H1 (cell line): ENCODE data around the gene ENTREP3. TPM values are rescaled to one million over a fixed set of nuclear protein-coding genes. Genes with fewer than 3 reads are reported as not detected.
A peak's percentile ranks its signal among the peaks of the same experiment; 100 is the strongest.

Experiments
- CTCF ChIA-PET: fragments of 300-600 bp; sonication (Branson Sonifier 250); formaldehyde crosslinking; loops from one replicate; lab custom pipeline; 2021; ENCODE audit not compliant: partially characterized antibody; lab: Charles Lee
- POLR2A ChIA-PET: fragments of 300-600 bp; sonication (Branson Sonifier 250); formaldehyde crosslinking; loops from one replicate; lab custom pipeline; 2021; ENCODE audit warnings: inconsistent platforms; ENCODE audit not compliant: partially characterized antibody; lab: Charles Lee
- DNase-seq, 2 experiments: peaks; one replicate each; pipeline versions ENCODE4 v3.0.0 to v3.0.0-alpha.2; 2010 to 2022; ENCODE audit warnings: low spot score in 2 of 2, low read depth in 1 of 2, mixed read lengths in 1 of 2
- FAIRE-seq: peaks from 2 replicates; lab custom pipeline; 2011; peaks lifted over from hg19 to GRCh38; lab: Jason Lieb, UNC
- H2AFZ ChIP-seq: 2 replicates; pipeline ENCODE4 v1.8.1; 2012; ENCODE audit warnings: low read length, inconsistent platforms
- H2AK5ac ChIP-seq: 2 replicates; pipeline ENCODE4 v1.6.1; 2013; ENCODE audit warnings: low read depth, low read length
- H2BK120ac ChIP-seq: replicated peaks from 2 replicates; pipeline ENCODE3; 2013; ENCODE audit warnings: low read depth, low read length, inconsistent platforms
- H2BK12ac ChIP-seq: 2 replicates; pipeline ENCODE4 v1.6.1; 2013; ENCODE audit warnings: low read depth, low read length
- H2BK15ac ChIP-seq: 2 replicates; pipeline ENCODE4 v1.6.1; 2013; ENCODE audit warnings: low read length
- H2BK20ac ChIP-seq: 2 replicates; pipeline ENCODE4 v1.6.1; 2013; ENCODE audit warnings: low read length
- H2BK5ac ChIP-seq: 2 replicates; pipeline ENCODE4 v1.6.1; 2013; ENCODE audit warnings: low read depth, low read length
- H3K14ac ChIP-seq: 2 replicates; pipeline ENCODE4 v1.6.1; 2013; ENCODE audit warnings: inconsistent platforms; ENCODE audit not compliant: insufficient read length
- H3K18ac ChIP-seq: 2 replicates; pipeline ENCODE4 v1.6.1; 2013; ENCODE audit warnings: low read length; ENCODE audit errors: extremely low read depth
- H3K23ac ChIP-seq: 2 replicates; pipeline ENCODE4 v1.6.1; 2013; ENCODE audit warnings: inconsistent platforms; ENCODE audit not compliant: insufficient read length
- H3K23me2 ChIP-seq: 2 replicates; pipeline ENCODE4 v1.6.1; 2013; ENCODE audit warnings: low read depth, low read length
- H3K27ac ChIP-seq: 2 replicates; pipeline ENCODE4 v1.6.1; 2011; ENCODE audit warnings: low read depth, low read length, inconsistent platforms
- H3K27me3 ChIP-seq, 4 experiments: replicated peaks in 1 of 4; 1 replicate in 1 of 4; 2 replicates in 3 of 4; pipeline versions ENCODE4 v1.6.1 to v1.8.1; 2011 to 2013; ENCODE audit warnings: low read length in 3 of 4, mild to moderate bottlenecking in 3 of 4, inconsistent platforms in 2 of 4, mixed read lengths in 2 of 4, moderate library complexity in 1 of 4; ENCODE audit not compliant: control insufficient read depth in 3 of 4, insufficient read depth in 3 of 4; ENCODE audit errors: extremely low read depth in 1 of 4
- H3K36me3 ChIP-seq, 4 experiments: 2 replicates each; pipeline versions ENCODE4 v1.6.1 to v1.8.1; 2011 to 2013; ENCODE audit warnings: mild to moderate bottlenecking in 4 of 4, low read length in 3 of 4, moderate library complexity in 2 of 4, control low read depth in 1 of 4, inconsistent platforms in 1 of 4; ENCODE audit not compliant: insufficient read depth in 4 of 4, control insufficient read depth in 2 of 4
- H3K4ac ChIP-seq: replicated peaks from 2 replicates; pipeline ENCODE3; 2013; ENCODE audit warnings: low read length, low read depth, mixed read lengths, inconsistent platforms; ENCODE audit not compliant: insufficient read length
- H3K4me1 ChIP-seq, 4 experiments: replicated peaks in 1 of 4; 1 replicate in 1 of 4; 2 replicates in 3 of 4; pipeline versions ENCODE4 v1.6.1 to v1.8.1; 2011 to 2013; ENCODE audit warnings: low read length in 3 of 4, inconsistent platforms in 2 of 4, mixed read lengths in 1 of 4; ENCODE audit not compliant: insufficient read depth in 4 of 4, control insufficient read depth in 3 of 4
- H3K4me2 ChIP-seq, 2 experiments: 2 replicates each; pipeline versions ENCODE4 v1.6.1 to v1.8.1; 2011 to 2013; ENCODE audit warnings: low read depth in 2 of 2, low read length in 2 of 2, control low read depth in 1 of 2, inconsistent platforms in 1 of 2, mild to moderate bottlenecking in 1 of 2; ENCODE audit not compliant: insufficient read depth in 1 of 2
- H3K4me3 ChIP-seq, 4 experiments: fragments of 200-600, 300-600 bp in 1 of 4; sonication (generic), shearing (Covaris generic), sonication (Bioruptor Twin) in 1 of 4; 2 replicates each; pipeline versions ENCODE4 v1.5.1 to v1.8.1; 2011 to 2016; ENCODE audit warnings: low read length in 4 of 4, low read depth in 3 of 4, control low read depth in 2 of 4, inconsistent platforms in 2 of 4, mild to moderate bottlenecking in 2 of 4, mixed read lengths in 1 of 4, moderate library complexity in 1 of 4; ENCODE audit not compliant: insufficient read depth in 2 of 4; ENCODE audit errors: extremely low read depth in 1 of 4
- H3K56ac ChIP-seq: replicated peaks from 2 replicates; pipeline ENCODE3; 2013; ENCODE audit warnings: low read depth, mild to moderate bottlenecking, mixed read lengths, low read length, inconsistent platforms; ENCODE audit not compliant: insufficient read length
- H3K79me1 ChIP-seq: 2 replicates; pipeline ENCODE4 v1.6.1; 2013; ENCODE audit warnings: low read depth, low read length, control low read depth
- H3K79me2 ChIP-seq, 2 experiments: 2 replicates each; pipeline versions ENCODE4 v1.6.1 to v1.8.1; 2012 to 2013; ENCODE audit warnings: low read length in 2 of 2, mild to moderate bottlenecking in 2 of 2, inconsistent platforms in 1 of 2; ENCODE audit not compliant: insufficient read depth in 2 of 2, control insufficient read depth in 1 of 2
- H3K9ac ChIP-seq, 4 experiments: replicated peaks in 1 of 4; 1 replicate in 1 of 4; 2 replicates in 3 of 4; pipeline versions ENCODE4 v1.6.1 to v1.8.1; 2011 to 2013; ENCODE audit warnings: low read depth in 3 of 4, low read length in 3 of 4, control low read depth in 2 of 4, mild to moderate bottlenecking in 2 of 4, moderate library complexity in 2 of 4, inconsistent platforms in 1 of 4; ENCODE audit errors: extremely low read depth in 1 of 4
- H3K9me3 ChIP-seq, 2 experiments: 2 replicates each; pipeline versions ENCODE4 v1.6.1 to v1.8.1; 2012 to 2013; ENCODE audit warnings: mild to moderate bottlenecking in 2 of 2, moderate library complexity in 2 of 2, control low read depth in 1 of 2, inconsistent platforms in 1 of 2, low read depth in 1 of 2, low read length in 1 of 2, mixed read lengths in 1 of 2; ENCODE audit not compliant: insufficient read depth in 2 of 2
- H4K20me1 ChIP-seq, 2 experiments: replicated peaks in 1 of 2; 2 replicates each; pipeline versions ENCODE3 to v1.8.1; 2011 to 2013; ENCODE audit warnings: inconsistent platforms in 2 of 2, low read length in 2 of 2, mild to moderate bottlenecking in 1 of 2; ENCODE audit not compliant: insufficient read depth in 2 of 2, control insufficient read depth in 1 of 2
- H4K5ac ChIP-seq: 2 replicates; pipeline ENCODE4 v1.6.1; 2013; ENCODE audit warnings: low read length, low read depth, mixed read lengths, inconsistent platforms; ENCODE audit not compliant: insufficient read length
- H4K8ac ChIP-seq: 2 replicates; pipeline ENCODE4 v1.8.0; 2013; ENCODE audit warnings: mild to moderate bottlenecking, moderate library complexity, low read length, inconsistent platforms; ENCODE audit not compliant: insufficient read depth; ENCODE audit errors: extremely low read depth
- H4K91ac ChIP-seq: replicated peaks from 2 replicates; pipeline ENCODE3; 2013; ENCODE audit warnings: low read length, mixed read lengths, inconsistent platforms; ENCODE audit not compliant: insufficient read length
- CBX5 ChIP-seq: fragments of 300-800, 300-1000 bp; sonication (generic); IDR thresholded peaks from 2 replicates; pipeline ENCODE4 v1.7.1; 2016; ENCODE audit warnings: antibody characterized with exemption, low read length, low read depth
- JUND ChIP-seq: IDR thresholded peaks from 2 replicates; pipeline ENCODE4 v1.6.1; 2011; ENCODE audit warnings: mild to moderate bottlenecking, improper control_type of control experiment, low read length
- POLR2A ChIP-seq, 2 experiments: IDR thresholded peaks; 1 replicate in 1 of 2; 2 replicates in 1 of 2; pipeline ENCODE4 v1.6.1; 2011; ENCODE audit warnings: low read depth in 2 of 2, low read length in 2 of 2, mild to moderate bottlenecking in 2 of 2; ENCODE audit errors: control extremely low read depth in 1 of 2
- POLR2AphosphoS5 ChIP-seq: IDR thresholded peaks from 2 replicates; pipeline ENCODE4 v1.6.1; 2011; ENCODE audit warnings: low read depth, low read length
- RFX5 ChIP-seq: IDR thresholded peaks from 2 replicates; pipeline ENCODE4 v1.6.1; 2011; ENCODE audit warnings: low read depth, low read length, improper control_type of control experiment, borderline replicate concordance
- RNF2 ChIP-seq: fragments of 200-900, 300-1000 bp; sonication (generic); IDR thresholded peaks from 2 replicates; pipeline ENCODE4 v1.7.1; 2016; ENCODE audit warnings: borderline replicate concordance, low read depth, mild to moderate bottlenecking, antibody characterized with exemption, low read length; ENCODE audit not compliant: poor library complexity, severe bottlenecking; ENCODE audit errors: missing control alignments
- SUZ12 ChIP-seq: fragments of 200-600 bp; sonication (generic); IDR thresholded peaks from 2 replicates; pipeline ENCODE4 v1.6.1; 2012; ENCODE audit warnings: mild to moderate bottlenecking, inconsistent platforms, low read length, moderate library complexity, mixed read lengths
- TAF7 ChIP-seq: optimal IDR thresholded peaks from 2 replicates; pipeline ENCODE3; 2011; ENCODE audit warnings: low read depth, mild to moderate bottlenecking, inconsistent platforms, low read length, moderate library complexity, borderline replicate concordance
- TEAD4 ChIP-seq: IDR thresholded peaks from 2 replicates; pipeline ENCODE4 v1.6.1; 2012; ENCODE audit warnings: low read depth, low read length, inconsistent platforms, mixed read lengths
- ZNF274 ChIP-seq: IDR thresholded peaks from 2 replicates; pipeline ENCODE4 v1.7.0; 2012; ENCODE audit warnings: low read length, borderline replicate concordance; ENCODE audit errors: extremely low read depth
- WGBS, 2 experiments: shearing (Covaris generic) in 1 of 2; methylation state at CpG; one replicate each; pipeline versions ENCODE4 v1.1.6 to v1.1.7; 2013 to 2015; ENCODE audit warnings: low lambda C conversion rate in 2 of 2, mixed read lengths in 2 of 2, inconsistent platforms in 1 of 2, low coverage in 1 of 2, missing lambda C conversion rate in 1 of 2; ENCODE audit not compliant: insufficient replicate concordance in 2 of 2, insufficient coverage in 1 of 2, insufficient read length in 1 of 2; ENCODE audit errors: extremely low coverage in 1 of 2, missing lambda C conversion rate in 1 of 2; 5-methylcytosine and 5-hydroxymethylcytosine counted together
- polyA plus RNA-seq, 7 experiments: library from polyadenylated mRNA; depleted of rRNA in 3 of 7; stranded (reverse) in 5 of 7; unstranded in 2 of 7; fragments of >200 nt in 5 of 7; fragments of 200-250 nt in 2 of 7; gene quantifications; 1 replicate in 5 of 7; 2 replicates in 1 of 7; 4 replicates in 1 of 7; pipeline versions ENCODE4 v1.2.1 to v1.2.3, GENCODE V29; 2011 to 2013; ENCODE audit warnings: missing spikeins in 2 of 7, mixed read lengths in 2 of 7
- total RNA-seq: library from RNA; stranded (reverse); fragmentation: NEBNext Ultra II Directional; extraction: Animal tissue kit (Norgen Biotek cat#: 25700); gene quantifications from 2 replicates; pipeline ENCODE4 v1.2.1, GENCODE V29; 2021

The ENTREP3 gene
- total and polyA plus RNA-seq, 2 of the 8 experiments (the other 6 are each of a cell fraction or from before 2014, with no cell fraction given): 22.8 to 52.2 TPM

DNA sequence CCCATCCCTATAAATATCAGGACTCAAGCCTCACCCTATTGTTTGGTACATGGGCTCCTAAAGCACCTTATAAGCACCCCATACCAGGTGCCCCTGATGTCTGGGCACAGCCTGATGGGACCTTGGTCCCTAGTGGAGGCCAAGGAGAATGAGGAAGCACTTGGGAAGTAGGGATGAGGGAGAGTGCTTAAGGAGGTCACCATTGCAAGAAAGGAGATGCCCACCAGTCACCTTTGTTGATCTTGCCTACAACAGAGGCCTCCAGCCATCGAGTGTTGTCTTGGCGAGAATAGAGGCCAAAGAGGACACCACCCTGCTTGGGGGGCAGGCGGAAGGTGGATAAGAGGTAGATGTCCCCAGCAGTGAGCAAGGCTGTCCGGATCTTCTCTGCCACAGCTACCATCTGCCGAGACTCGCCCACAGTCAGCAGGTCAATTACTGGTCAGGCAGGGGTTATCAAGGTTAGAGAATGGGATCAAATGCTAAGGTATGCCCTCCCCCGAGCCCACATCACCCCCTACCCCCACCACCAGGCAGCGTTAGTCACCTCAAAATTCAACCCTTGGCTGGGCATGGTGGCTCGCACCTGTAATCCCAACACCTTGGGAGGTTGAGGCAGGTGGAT, 49.2 kb downstream of the ENTREP3 start:
- H3K4me2 ChIP-seq: no peak overlapping the region; a peak in 1 of 4 replicates
- H3K9me3 ChIP-seq: no peaks in the 10 kb centered on the region
- no peak overlapping the region for H2BK20ac ChIP-seq
- H3K18ac ChIP-seq: no peak overlapping the region
- ChIA-PET POLR2A (interaction anchor here (0.9 to 19.4 kb wide), 12 partner anchors 9 to 121 kb away, joined by 3 to 512 read pairs (median 7); partner anchors contain the start of genes ENTREP3, KRTCAP2, SCAMP3 and TRIM46), CTCF (interaction anchor here (0.6 to 5.7 kb wide), 7 partner anchors 8 to 55 kb away, joined by 3 to 62 read pairs (median 16); partner anchors contain the start of gene SCAMP3)
- no peak overlapping the region for H3K9ac ChIP-seq
- 84% methylated on average over 9 of the region's 9 CpGs; no CpG with 5 or more reads in 1 of the 2 experiments for WGBS, 2 experiments
- peaks cover 8 to 17% of the 10 kb centered on the region in 2 experiments for H4K20me1 ChIP-seq
- no peak overlapping the region for H3K27ac ChIP-seq
- no peak overlapping the region for H2AFZ ChIP-seq
- H3K4me1 ChIP-seq: peaks cover 3 to 20% (median 12%) of the 10 kb centered on the region in 4 experiments
- H4K5ac ChIP-seq: no peak overlapping the region
- H3K14ac ChIP-seq: no peak overlapping the region
- H2AK5ac ChIP-seq: no peak overlapping the region
- no peaks in the 10 kb centered on the region for H3K79me2 ChIP-seq
- no peak overlapping the region for H4K91ac ChIP-seq
- peaks cover 0 to 3% (median 0%) of the 10 kb centered on the region in 4 experiments; a peak in 2 of 7 replicates for H3K27me3 ChIP-seq
- H3K79me1 ChIP-seq: no peaks in the 10 kb centered on the region
- no peak overlapping the region for H2BK15ac ChIP-seq
- no peak overlapping the region for H3K56ac ChIP-seq
- TF ChIP-seq POLR2A (IDR thresholded peaks at IDR 0.05; ENCODE audit: control extremely low read depth in 1 of 2, low read depth in 2 of 2, low read length in 2 of 2) (peak in 1 of 2 experiments; percentile 40; a peak in 1 of 3 replicates), CBX5 (no peak), SUZ12 (no peak), TEAD4 (no peak), JUND (no peak), RFX5 (no peak), ZNF274 (no peak), POLR2AphosphoS5 (peak; percentile 71), RNF2 (no peak), TAF7 (peak; percentile 21)
- no peak overlapping the region for H2BK120ac ChIP-seq
- H2BK5ac ChIP-seq: no peak overlapping the region
- peaks cover 10 to 35% (median 23%) of the 10 kb centered on the region in 4 experiments for H3K36me3 ChIP-seq
- H3K23ac ChIP-seq: no peak overlapping the region
- H4K8ac ChIP-seq: no peak overlapping the region
- no peak overlapping the region for H3K4ac ChIP-seq
- no peak overlapping the region for H3K4me3 ChIP-seq
- no peak for FAIRE-seq
- H3K23me2 ChIP-seq: peaks cover 17% of the 10 kb centered on the region
- DNase-seq: peak in 1 of 2 experiments; percentile 52
- H2BK12ac ChIP-seq: no peak overlapping the region
